ENCODE data around the gene GPD1.

DNA sequence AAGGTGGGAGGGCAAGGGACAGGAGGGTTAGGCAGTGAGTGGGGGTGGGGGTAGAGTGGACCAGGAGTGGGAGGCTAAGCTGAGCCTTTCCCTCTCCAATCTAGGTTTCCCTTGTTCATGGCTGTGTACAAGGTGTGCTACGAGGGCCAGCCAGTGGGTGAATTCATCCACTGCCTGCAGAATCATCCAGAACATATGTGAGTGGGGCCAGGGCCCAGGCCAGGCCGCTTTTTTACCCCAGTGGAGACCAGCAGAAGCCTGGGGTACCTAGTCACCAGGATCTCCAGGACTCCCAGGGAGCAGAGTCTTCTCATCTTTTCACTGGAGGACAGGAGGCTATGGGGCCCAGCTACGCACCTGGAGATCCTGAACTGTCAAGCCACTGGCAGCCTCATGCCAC is 5.5 kb downstream of the GPD1 start:
- TF ChIP-seq CTCF (conservative IDR thresholded peaks at IDR 0.05 in 1 of 2, IDR thresholded peaks at IDR 0.05 in 1 of 2; ENCODE audit: extremely low read depth in 1 of 2, insufficient read depth in 1 of 2, low read depth in 1 of 2, low read length in 2 of 2), result no peak
- no peak for TF ChIP-seq EZH2 (IDR thresholded peaks at IDR 0.05; ENCODE audit: borderline replicate concordance, low read length)

Data from mammary epithelial cell (primary cell).